Measurements from ENCODE around the gene NIPSNAP2.
"Not testable (repeated sequence)": the region's sequence is repeated elsewhere in the genome, so short reads cannot be mapped to it uniquely, and the experiment has no call there.

The NIPSNAP2 gene

GRCh38 chr7:56023500-56023899 lies 59.1 kb downstream of the NIPSNAP2 start:
- in situ Hi-C loops (cut with MboI; ENCODE audit: low sequenced_read_pairs, unreplicated experiment): loop anchor here (25.0 kb wide), 1 partner anchor 89 kb away; the partner anchor contains the start of genes CHCHD2 and NUPR2

GRCh38 chr7:56026538-56026937 lies 62.2 kb downstream of the NIPSNAP2 start:
- DNase-seq (ENCODE audit: low spot score): no peak
- no peak for TF ChIP-seq CTCF (IDR thresholded peaks at IDR 0.05; ENCODE audit: borderline replicate concordance, control extremely low read depth, extremely low read depth, insufficient read depth, missing control alignments)
- in situ Hi-C loops (cut with MboI; ENCODE audit: low sequenced_read_pairs, unreplicated experiment): no loop called here

More at GRCh38 chr7:56023500-56023899, 59.1 kb downstream of the NIPSNAP2 start:
- DNase-seq (ENCODE audit: low spot score): no peak
- TF ChIP-seq CTCF (IDR thresholded peaks at IDR 0.05; ENCODE audit: borderline replicate concordance, control extremely low read depth, extremely low read depth, insufficient read depth, missing control alignments): no peak

GRCh38 chr7:56028942-56029630 lies 64.7 kb downstream of the NIPSNAP2 start:
- TF ChIP-seq CTCF (IDR thresholded peaks at IDR 0.05; ENCODE audit: borderline replicate concordance, control extremely low read depth, extremely low read depth, insufficient read depth, missing control alignments): no peak
- in situ Hi-C loops (cut with MboI; ENCODE audit: low sequenced_read_pairs, unreplicated experiment): no loop called here
- no peak for DNase-seq (ENCODE audit: low spot score)

- DNase-seq (ENCODE audit: low spot score): no peak
- in situ Hi-C loops (cut with MboI; ENCODE audit: low sequenced_read_pairs, unreplicated experiment): no loop called here
These were observed 66.0 kb downstream of the NIPSNAP2 start for GRCh38 chr7:56030340-56030739.

GRCh38 chr7:56031556-56031955 lies 67.2 kb downstream of the NIPSNAP2 start:
- in situ Hi-C loops (cut with MboI; ENCODE audit: low sequenced_read_pairs, unreplicated experiment); DNase-seq (ENCODE audit: low spot score): not testable (repeated sequence)

More at GRCh38 chr7:56030340-56030739, 66.0 kb downstream of the NIPSNAP2 start:
- no peak for TF ChIP-seq CTCF (IDR thresholded peaks at IDR 0.05; ENCODE audit: borderline replicate concordance, control extremely low read depth, extremely low read depth, insufficient read depth, missing control alignments)

GRCh38 chr7:56032578-56032977 lies 68.2 kb downstream of the NIPSNAP2 start:
- in situ Hi-C loops (cut with MboI; ENCODE audit: low sequenced_read_pairs, unreplicated experiment); DNase-seq (ENCODE audit: low spot score): not testable (repeated sequence)

- in situ Hi-C loops (cut with MboI; ENCODE audit: low sequenced_read_pairs, unreplicated experiment): no loop called here
- peak; percentile 88 for DNase-seq (ENCODE audit: low spot score)
- TF ChIP-seq CTCF (IDR thresholded peaks at IDR 0.05; ENCODE audit: borderline replicate concordance, control extremely low read depth, extremely low read depth, insufficient read depth, missing control alignments): no peak
These were observed 69.5 kb downstream of the NIPSNAP2 start for GRCh38 chr7:56033671-56034432.
